ENCODE measurements around the gene WHRN.
A peak's percentile ranks its signal among the peaks of the same experiment; 100 is the strongest.

The WHRN gene

GRCh38 chr9:114491430-114492003, 13.8 kb downstream of the WHRN start:
- no peak for ATAC-seq
- DNase-seq = no peak

- ATAC-seq (no peak), DNase-seq (no peak)
Measured at GRCh38 chr9:114489928-114490327, 15.3 kb downstream of the WHRN start.

GRCh38 chr9:114488398-114489129, 16.7 kb downstream of the WHRN start:
- DNase-seq (no peak), ATAC-seq (no peak)

GRCh38 chr9:114487607-114488300, 17.5 kb downstream of the WHRN start:
- DNase-seq (peak; percentile 67), ATAC-seq (peak; percentile 58)

- ATAC-seq = no peak
- no peak for DNase-seq
Measured at GRCh38 chr9:114486205-114486963, 18.9 kb downstream of the WHRN start.

GRCh38 chr9:114484854-114485443, 20.3 kb downstream of the WHRN start:
- ATAC-seq = peak; percentile 92
- peak; percentile 53 for DNase-seq

- ATAC-seq (no peak), DNase-seq (no peak)
Measured at GRCh38 chr9:114484215-114484853, 20.9 kb downstream of the WHRN start.

GRCh38 chr9:114483499-114483898, 21.8 kb downstream of the WHRN start:
- DNase-seq (no peak), ATAC-seq (no peak)

- ATAC-seq = no peak
- DNase-seq = no peak
Measured at GRCh38 chr9:114482593-114482992, 22.7 kb downstream of the WHRN start.

GRCh38 chr9:114481789-114482188, 23.5 kb downstream of the WHRN start:
- no peak for ATAC-seq

GRCh38 chr9:114480746-114481435, 24.4 kb downstream of the WHRN start:
- no peak for ATAC-seq
- DNase-seq = no peak

More at GRCh38 chr9:114481789-114482188, 23.5 kb downstream of the WHRN start:
- DNase-seq = no peak

GRCh38 chr9:114478871-114479270, 26.4 kb downstream of the WHRN start:
- no peak for ATAC-seq

GRCh38 chr9:114478459-114478858, 26.8 kb downstream of the WHRN start:
- ATAC-seq = no peak
- no peak for DNase-seq

More at GRCh38 chr9:114478871-114479270, 26.4 kb downstream of the WHRN start:
- no peak for DNase-seq

- no peak for ATAC-seq
Measured at GRCh38 chr9:114477642-114478041, 27.6 kb downstream of the WHRN start.

GRCh38 chr9:114476891-114477469, 28.3 kb downstream of the WHRN start:
- no peak for ATAC-seq

More at GRCh38 chr9:114477642-114478041, 27.6 kb downstream of the WHRN start:
- no peak for DNase-seq

GRCh38 chr9:114475412-114476135, 29.7 kb downstream of the WHRN start:
- no peak for ATAC-seq

More at GRCh38 chr9:114476891-114477469, 28.3 kb downstream of the WHRN start:
- DNase-seq = no peak

GRCh38 chr9:114474425-114474824, 30.8 kb downstream of the WHRN start:
- DNase-seq (no peak), ATAC-seq (no peak)

More at GRCh38 chr9:114475412-114476135, 29.7 kb downstream of the WHRN start:
- no peak for DNase-seq

- no peak for DNase-seq
- no peak for ATAC-seq
Measured at GRCh38 chr9:114473447-114473801, 31.8 kb downstream of the WHRN start.

GRCh38 chr9:114472765-114473446, 32.4 kb downstream of the WHRN start:
- no peak for ATAC-seq
- DNase-seq = no peak
